HG02588 (cell line): ENCODE results near the gene RTEL1.
"Not testable (repeated sequence)": the region's sequence is repeated elsewhere in the genome, so short reads cannot be mapped to it uniquely, and the experiment has no call there.

Experiments
- ATAC-seq: cut with Tn5 transposase; IDR thresholded peaks from one replicate; pipeline ENCODE4 v1.9.1; 2021; ENCODE audit warnings: mild to moderate bottlenecking, moderate library complexity; ENCODE audit not compliant: unreplicated experiment

Gene RTEL1

DNA sequence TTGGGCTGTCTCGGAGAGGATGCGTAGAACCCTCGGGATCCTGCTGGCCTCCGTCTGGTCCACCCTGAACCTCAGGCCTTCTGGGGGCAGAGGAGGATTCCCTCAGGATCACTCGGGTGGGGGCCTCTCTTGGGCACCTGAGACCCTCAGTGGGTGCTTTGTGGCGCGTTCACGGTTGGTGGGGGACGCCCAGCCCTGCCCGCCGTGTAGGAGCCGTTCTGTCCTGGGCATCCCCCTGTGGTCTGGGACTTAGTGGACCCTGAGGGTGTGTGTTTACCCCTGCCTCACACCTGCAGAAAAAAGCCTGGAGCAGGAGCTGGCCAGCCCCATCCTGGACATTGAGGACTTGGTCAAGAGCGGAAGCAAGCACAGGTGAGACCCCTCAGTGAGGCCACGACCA, 7.6 kb downstream of the RTEL1 start:
- ATAC-seq: no peak

DNA sequence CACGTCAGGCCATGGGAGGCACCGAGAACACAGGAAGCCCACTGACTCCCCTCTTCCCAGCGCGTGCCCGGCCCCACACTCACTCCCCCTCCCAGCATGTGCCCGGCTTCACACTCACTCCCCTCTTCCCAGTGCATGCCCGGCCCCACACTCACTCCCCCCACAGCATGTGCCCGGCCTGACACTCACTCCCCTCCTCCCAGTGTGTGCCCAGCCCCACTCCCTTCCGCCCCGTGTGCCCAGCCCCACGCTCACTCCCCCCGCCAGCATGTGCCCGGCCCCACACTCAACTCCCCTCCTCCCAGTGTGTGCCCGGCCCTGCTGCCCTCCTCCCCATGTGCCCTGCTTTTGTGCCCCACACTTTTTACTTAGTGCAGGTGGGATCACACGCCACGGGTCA, 9.7 kb downstream of the RTEL1 start:
- no peak for ATAC-seq

DNA sequence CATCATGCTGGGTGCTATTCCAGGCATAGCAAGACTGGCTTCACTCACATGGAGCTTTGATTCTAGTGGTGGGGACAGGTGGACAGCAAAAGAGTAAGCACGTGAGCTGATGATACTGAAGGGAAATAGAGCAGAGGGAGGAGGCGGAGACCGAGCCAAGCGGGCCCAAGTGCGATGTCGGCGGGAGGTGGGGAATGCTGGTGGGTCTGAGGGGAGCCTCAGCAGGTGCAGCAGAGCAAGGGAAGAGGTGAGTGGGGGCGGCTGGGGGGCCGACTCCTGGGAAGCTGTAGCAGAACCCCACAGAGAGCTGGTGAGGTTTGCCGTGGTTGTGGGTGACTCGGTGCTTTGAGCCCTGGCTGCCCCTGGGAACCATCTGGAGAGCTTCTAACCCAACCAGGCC, 10.2 kb downstream of the RTEL1 start:
- no peak for ATAC-seq

DNA sequence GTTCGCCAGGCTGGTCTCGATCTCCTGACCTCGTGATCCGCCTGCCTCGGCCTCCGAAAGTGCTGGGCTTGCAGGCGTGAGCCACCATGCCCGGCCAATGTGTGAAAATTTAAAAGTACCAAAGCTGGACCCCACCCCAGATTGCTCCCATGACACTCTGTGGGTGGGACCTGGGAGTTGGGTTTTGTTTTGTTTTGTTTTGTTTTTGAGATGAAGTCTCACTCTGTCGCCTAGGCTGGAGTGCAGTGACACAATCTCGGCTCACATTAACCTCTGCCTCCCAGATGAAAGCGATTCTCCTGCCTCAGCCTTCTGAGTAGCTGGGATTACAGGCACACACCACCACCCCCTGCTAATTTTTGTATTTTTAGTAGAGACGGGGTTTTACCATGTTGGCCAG, 13.6 kb downstream of the RTEL1 start:
- not testable (repeated sequence) for ATAC-seq

DNA sequence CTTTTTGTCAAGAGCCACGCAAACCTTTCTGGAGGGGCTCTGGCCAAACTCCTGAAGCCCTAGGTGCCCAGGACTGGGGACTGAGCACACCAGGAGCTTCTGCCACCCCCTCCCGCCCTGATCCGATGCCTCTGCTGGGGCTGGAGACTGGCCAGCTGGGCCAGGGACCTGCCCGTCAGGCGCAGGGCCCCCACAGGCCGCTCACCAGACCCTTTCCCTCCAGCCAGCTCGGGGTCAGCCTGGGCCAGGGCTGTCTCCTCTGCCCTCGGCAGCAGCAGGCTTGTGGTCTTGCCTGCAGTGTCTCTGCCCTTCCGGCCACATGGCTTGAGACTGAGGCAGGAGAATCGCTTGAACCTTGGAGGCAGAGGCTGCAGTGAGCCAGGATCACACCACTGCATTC, 14.6 kb downstream of the RTEL1 start:
- no peak for ATAC-seq

DNA sequence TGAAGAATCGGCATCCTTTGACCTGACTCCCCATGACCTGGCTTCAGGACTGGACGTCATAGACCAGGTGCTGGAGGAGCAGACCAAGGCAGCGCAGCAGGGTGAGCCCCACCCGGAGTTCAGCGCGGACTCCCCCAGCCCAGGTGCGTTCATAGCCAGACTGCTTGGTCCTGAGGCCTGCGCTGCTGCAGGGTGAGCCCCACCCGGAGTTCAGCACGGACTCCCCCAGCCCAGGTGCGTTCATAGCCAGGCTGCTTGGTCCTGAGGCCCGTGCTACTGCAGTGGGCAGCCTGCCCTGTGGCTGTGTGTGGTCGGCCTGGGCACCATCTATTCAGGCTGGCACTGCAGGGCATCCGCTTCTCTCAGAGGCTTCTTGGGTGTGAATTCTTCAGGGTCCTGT, 15.8 kb downstream of the RTEL1 start:
- ATAC-seq: no peak

DNA sequence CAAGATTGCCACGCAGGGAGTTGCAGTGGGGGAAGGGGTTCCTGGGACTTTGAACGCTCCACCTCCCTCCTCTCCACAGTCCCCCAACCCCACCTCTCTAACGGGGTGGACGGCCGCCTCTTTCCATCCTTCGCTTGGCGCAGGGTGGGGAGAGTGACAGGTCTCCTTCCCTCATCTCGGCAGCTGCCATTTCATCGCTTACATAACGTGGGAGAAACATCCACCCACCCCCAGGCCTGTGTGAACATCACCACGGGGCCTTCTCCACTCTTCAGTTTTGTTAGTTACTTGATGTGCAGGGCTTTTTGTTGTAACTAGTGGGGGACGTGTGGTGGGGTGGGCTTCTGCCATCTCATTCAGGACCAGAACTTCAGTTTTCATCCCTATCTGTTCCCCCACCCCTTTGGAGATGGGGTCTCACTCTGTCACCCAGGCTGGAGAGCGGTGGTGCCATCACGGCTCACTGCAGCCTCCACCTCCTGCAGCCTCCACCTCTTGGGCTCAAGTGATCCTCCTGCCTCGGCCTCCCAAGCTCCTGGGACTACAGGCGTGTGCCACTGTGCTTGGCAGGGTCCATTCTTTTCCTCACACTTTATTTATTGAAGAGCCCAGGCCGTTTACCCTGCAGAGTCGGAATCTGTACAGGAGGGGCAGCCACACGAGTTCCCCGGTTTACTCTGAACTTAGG, 17.7 kb downstream of the RTEL1 start:
- no peak for ATAC-seq

DNA sequence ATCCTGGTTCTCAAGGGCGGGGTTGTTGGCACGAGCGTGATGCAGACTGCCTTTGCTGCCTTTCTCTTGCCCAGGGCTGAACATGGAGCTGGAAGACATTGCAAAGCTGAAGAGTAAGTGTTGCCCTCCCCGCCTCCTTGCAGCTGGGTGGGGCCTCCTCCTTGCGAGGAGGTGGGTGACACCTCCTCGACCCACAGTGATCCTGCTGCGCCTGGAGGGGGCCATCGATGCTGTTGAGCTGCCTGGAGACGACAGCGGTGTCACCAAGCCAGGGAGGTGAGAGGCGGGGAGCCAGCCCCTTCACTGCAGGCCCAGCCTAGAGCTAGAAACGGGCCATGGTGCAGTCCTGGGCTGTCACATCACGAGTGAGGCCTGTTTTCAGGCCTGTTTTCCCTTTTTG, 20.0 kb downstream of the RTEL1 start:
- no peak for ATAC-seq

DNA sequence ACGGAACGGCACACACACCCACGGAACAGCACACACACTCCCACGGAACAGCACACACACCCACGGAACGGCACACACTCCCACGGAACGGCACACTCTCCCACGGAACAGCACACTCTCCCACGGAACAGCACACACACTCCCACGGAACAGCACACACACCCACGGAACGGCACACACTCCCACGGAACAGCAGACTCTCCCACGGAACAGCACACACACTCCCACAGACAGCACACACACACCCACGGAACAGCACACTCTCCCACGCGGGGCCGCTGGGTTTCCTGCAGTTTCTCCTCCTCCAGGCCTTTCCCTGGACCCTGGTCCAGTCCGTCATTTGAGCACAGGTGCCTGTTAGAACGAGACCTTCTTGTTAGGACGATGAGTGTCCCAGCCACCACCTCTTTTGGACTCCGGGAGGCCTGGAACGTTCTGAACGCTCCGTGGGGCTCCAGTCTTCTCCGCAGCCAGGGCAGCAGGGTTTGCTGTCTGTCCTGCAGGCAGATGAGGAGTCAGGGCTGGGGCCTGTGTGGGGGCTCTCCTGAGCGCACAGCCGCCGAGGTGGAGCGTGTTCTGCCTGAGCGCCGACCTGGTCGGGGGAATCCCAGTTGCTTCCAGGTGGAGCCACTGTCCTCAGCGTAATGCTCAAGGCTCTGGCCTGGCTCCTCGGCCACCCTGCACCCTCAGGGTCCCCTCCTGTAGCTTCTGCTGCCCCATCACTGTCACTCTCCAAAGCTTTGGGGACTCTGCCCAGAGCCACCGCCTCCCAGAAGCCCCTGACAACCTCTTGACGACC, 20.8 kb downstream of the RTEL1 start:
- ATAC-seq: no peak

DNA sequence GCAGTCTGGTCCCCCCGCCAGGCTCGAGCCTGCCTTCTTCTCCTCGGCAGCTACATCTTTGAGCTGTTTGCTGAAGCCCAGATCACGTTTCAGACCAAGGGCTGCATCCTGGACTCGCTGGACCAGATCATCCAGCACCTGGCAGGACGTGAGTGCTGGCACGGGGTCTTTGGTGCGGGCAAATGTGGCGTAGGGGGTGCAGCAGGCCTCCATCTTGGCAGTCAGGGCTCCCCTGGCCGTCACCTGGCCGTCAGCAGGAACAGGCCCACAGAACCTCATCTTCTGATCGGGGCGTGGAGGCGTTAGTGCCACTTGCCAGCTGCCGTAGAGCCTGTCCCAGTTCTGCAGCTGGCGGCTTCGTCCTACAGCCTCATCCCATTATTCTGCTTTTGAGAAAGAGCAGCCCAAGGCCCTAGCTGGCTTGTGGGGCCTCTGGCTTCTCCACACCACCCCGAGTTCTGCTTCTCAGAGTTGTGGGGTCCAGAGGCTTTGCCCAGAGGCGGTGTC, 21.7 kb downstream of the RTEL1 start:
- ATAC-seq: no peak

DNA sequence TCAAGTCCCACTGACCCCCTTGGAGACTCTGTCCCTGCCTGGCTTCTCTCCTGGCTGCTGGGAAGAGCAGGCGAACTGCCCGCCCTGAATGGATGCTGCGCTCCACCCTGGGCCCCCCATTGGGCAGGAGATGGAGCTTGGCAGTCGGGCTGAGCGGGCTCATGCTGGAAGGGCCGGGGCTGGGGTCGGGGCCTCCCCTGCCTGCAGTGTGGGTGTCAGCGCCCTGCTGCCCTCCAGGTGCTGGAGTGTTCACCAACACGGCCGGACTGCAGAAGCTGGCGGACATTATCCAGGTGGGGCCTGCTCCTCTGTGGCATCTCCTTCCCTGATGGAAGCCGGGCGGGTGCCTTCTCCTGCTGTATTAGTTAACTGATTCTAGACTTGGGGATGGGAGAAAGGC, 22.3 kb downstream of the RTEL1 start:
- ATAC-seq: no peak

DNA sequence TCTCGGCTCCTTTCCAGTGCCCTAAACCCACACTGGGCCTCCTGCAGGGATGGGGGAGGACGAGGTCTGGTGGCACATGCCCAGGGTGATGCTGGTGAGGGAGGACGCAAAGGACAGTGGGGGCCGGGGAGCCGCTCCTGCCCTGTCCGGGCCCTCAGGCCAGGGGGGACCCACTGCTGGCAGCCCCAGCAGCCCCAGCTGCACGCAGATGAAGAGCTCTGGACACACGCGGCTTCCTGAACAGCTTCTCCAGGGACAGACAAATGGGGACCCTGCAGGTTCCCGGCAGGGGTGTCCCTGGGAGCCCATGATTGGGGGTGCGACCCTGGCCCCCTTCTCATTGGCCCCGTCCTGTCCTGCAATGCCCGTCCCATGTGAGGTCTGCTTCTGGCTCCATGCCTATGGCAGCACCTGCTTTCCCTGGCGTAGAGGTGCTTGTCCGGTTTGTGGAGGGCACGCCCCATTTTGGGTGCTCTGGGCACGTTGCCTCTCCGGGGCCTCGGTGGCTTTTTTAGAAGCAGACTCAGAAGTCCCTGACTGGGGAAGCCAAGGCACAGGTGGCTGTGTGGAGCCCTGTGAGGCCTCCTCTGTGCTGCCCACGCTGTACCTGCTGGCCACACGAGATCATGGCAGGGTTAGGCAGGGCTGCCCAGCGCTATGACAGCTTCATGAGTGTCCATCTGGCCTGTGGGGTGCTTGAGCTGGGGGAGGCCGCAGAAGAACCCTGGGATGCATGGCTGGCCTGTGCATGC, 22.9 kb downstream of the RTEL1 start:
- no peak for ATAC-seq

DNA sequence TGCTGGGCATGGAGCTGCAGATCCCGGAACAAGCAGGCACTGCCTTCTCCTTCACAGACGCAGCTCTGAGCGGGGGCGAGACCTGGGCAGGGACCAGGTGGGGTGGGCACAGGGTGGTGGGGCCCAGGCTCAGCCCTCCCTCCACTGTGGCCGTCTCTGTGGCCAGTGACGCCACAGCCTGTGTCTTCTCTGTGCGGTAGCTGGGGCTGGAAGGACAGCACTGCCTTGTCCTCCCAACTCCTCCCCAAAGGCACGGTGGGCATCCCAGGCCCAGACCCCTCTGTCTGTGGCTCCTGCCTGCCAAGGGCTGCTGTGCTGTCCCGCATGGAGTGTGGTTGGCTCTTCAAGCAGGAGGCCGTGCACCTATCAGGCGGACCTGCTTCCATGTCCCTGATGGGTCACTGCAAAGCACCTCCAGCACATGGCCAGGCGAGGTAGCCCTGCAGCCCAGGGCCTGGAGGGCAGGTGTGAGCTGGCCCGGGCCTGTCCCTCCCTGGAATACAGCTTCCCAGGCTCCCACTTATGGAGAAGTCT, 23.6 kb downstream of the RTEL1 start:
- no peak for ATAC-seq

DNA sequence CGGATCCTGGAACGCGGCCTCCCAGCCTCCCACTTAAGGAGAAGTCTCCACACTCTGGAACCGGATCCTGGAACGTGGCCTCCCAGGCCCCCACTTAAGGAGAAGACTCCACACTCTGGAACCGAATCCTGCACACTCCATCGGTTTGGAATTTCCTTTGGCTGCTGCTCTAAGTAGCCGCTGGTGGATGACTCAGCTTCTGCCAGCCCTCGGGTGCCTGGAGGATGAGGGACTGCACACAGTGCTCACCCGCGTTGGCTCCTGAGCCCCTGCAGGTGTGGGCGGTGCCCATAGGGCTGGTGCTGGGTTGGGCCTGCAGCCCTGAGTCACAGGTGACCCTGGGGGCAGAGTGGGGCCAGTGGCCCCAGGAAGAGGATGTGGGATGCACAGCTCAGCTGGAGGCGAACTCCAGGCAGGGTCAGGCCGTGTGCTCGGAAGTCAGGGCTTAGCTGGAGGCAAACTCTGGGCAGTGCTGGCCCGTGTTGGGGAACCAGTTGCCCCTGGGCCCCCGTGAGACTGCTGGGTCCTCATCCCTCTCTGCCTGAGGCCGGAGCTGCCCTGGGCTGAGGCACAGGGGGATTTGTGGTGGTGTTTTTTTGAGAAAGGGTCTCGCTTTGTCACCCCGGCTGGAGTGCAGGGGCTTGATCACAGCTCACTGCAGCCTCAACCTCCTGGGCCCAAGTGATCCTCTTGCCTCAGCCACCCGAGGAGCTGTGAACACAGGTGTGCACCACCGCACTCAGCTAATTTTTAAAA, 24.4 kb downstream of the RTEL1 start:
- no peak for ATAC-seq

DNA sequence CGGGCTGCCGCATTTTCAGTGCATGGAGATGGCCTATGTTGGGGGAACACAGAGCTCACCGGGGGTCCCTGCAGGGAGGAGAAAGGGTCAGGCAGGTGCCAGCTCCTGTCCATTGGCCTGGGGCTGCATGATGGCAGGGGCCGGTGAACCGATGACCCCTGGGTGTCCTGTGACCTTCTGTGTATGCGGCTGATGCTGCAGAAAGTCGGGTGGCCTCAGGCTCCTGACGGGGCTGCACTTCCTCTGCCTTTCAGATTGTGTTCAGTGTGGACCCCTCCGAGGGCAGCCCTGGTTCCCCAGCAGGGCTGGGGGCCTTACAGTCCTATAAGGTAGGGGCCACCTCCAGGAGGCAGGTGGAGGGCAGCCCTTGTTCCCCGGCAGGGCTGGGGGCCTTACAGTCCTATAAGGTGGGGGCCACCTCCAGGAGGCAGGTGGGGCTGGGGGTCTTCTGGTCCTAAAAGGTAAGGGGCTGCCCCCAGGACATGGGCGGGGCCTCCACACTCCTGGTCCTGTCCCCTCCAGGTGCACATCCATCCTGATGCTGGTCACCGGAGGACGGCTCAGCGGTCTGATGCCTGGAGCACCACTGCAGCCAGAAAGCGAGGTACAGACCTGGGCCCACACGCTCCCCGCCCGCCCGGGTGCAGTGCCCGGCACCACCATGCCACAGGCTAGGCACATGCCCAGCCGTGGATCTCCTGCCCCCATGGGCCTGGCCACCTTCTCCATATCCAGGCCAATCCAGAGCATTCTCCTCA, 27.3 kb downstream of the RTEL1 start:
- no peak for ATAC-seq

DNA sequence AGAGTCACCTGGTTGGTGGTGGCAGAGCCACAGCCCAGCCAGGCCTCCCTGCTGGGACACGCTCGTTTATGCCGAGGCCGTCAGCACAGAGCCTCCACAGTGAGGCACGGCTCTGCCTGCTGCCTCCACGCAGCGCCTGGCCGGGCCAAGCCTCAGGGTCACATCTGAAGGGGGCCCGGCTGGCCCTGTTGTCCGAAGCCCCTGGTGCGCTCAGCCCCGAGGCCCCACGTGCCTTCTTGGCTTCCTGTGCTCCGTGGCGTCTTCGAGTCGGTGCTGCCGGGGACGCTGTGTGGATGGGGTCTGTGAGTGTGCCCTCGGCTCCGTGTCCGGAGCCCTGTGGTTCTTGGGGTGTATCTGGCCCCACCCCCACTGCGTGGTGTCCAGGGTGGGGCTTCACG, 28.0 kb downstream of the RTEL1 start:
- no peak for ATAC-seq

DNA sequence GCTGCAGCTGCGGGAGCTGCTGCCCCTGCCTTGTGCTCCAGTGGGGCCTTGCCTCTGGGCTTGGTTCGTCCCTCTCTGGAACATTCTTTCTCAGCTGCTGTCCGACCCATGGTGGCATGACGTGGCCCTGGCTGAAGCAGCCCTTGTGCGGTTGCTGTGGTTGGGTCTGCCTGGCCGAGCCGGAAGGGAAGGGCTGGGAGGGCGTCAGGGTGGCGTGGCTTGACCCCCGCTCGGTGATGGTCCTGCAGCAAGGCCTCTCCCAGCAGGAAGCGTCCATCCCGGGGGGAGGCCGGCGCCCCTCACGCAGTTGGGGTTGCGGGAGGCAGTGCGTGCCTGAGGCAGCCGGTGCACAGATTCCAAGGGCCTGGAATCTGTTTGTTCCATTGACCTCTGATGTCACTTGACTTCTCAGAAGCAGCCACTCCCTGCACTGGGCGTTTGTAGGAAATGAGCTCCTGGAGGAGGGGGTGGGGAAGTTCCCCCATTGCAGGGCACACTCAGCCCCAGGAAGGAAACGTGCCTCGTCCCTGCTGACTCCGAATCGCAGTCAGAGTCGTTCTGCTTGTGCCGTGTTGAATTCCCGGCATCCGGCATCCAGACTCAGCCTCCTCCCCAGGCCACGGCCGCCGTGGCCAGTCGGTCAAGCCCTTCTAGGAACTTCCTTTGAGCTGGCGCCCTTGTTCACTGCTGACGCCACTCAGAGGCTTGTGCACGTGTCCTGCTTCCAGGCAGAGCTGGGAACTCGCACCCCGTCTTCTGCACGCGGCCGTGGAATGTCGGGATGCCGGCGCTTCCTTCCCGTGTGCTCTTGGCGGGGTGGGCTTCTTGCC, 28.6 kb downstream of the RTEL1 start:
- no peak for ATAC-seq

DNA sequence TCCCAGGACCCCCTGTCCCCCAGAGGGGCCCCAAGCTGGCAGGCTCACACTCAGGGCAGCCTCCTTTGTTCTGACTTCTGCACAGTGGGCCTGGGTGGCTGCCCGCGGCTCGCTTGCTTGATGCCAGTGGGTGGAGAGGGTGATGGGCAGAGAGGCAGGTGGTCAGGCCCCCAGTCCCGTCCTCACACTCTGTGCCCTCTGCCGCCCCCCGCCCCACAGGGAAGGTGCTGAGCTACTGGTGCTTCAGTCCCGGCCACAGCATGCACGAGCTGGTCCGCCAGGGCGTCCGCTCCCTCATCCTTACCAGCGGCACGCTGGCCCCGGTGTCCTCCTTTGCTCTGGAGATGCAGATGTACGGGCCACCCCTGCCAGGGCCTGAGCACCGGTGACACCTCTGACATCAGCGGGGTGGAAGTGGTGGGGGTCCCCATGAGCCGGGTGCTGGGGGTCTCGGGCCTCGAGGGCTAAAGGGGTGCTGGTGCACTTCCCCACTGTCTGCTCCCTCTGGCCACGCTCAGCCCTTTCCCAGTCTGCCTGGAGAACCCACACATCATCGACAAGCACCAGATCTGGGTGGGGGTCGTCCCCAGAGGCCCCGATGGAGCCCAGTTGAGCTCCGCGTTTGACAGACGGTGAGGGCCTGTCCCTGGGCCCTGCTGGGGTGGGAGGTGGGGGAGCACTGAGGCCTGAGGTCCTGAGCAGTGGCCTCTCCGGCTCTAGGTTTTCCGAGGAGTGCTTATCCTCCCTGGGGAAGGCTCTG, 29.5 kb downstream of the RTEL1 start:
- ATAC-seq: no peak
